DMS153 (cell line): ENCODE measurements around the gene TSPAN2.

Experiments
- DNase-seq: peaks from one replicate; lab custom pipeline; 2025; lab: John Stamatoyannopoulos, UW

TSPAN2 gene

GRCh38 chr1:115113766-115114165 is 24.5 kb upstream of the TSPAN2 start:
- no peak for DNase-seq

GRCh38 chr1:115112496-115113375 is 23.4 kb upstream of the TSPAN2 start:
- no peak for DNase-seq

- no peak for DNase-seq
Observed at GRCh38 chr1:115107516-115108260, 18.4 kb upstream of the TSPAN2 start.

- DNase-seq: no peak
Observed at GRCh38 chr1:115105831-115106230, 16.5 kb upstream of the TSPAN2 start.

- DNase-seq: no peak
Observed at GRCh38 chr1:115099693-115100050, 10.4 kb upstream of the TSPAN2 start.

GRCh38 chr1:115098979-115099692 is 9.8 kb upstream of the TSPAN2 start:
- peak; percentile 91 for DNase-seq

- no peak for DNase-seq
Observed at GRCh38 chr1:115092175-115092574, 2.9 kb upstream of the TSPAN2 start.

- DNase-seq: no peak
Observed at GRCh38 chr1:115091572-115091971, 2.3 kb upstream of the TSPAN2 start.

- no peak for DNase-seq
Observed at GRCh38 chr1:115090956-115091355, 1.7 kb upstream of the TSPAN2 start.

- no peak for DNase-seq
Observed at GRCh38 chr1:115090540-115090939, 1.2 kb upstream of the TSPAN2 start.

- DNase-seq: no peak
Observed at GRCh38 chr1:115090186-115090490, 835 bp upstream of the TSPAN2 start.

GRCh38 chr1:115088871-115089419 is 358 bp downstream of the TSPAN2 start:
- DNase-seq: no peak

- no peak for DNase-seq
Observed at GRCh38 chr1:115088115-115088778, 1.1 kb downstream of the TSPAN2 start.

- no peak for DNase-seq
Observed at GRCh38 chr1:115086176-115086830, 3.0 kb downstream of the TSPAN2 start.

- DNase-seq: no peak
Observed at GRCh38 chr1:115084902-115085511, 4.3 kb downstream of the TSPAN2 start.

- DNase-seq: no peak
Observed at GRCh38 chr1:115082949-115083348, 6.4 kb downstream of the TSPAN2 start.

GRCh38 chr1:115078708-115079107 is 10.6 kb downstream of the TSPAN2 start:
- DNase-seq: no peak

GRCh38 chr1:115077984-115078330 is 11.3 kb downstream of the TSPAN2 start:
- DNase-seq: no peak

GRCh38 chr1:115077286-115077983 is 11.9 kb downstream of the TSPAN2 start:
- DNase-seq: no peak

GRCh38 chr1:115076384-115076915 is 12.9 kb downstream of the TSPAN2 start:
- no peak for DNase-seq
